ENCODE results near the gene NLRP10. TPM values are rescaled to one million over a fixed set of nuclear protein-coding genes. Genes with fewer than 3 reads are reported as not detected.

The NLRP10 gene
- total RNA-seq: 7.6 and 11.7 TPM in 2 replicates

GRCh38 chr11:7965386-7965785 is at the start of gene NLRP10:
NLRP10 (minus strand) TSS chr11:7965447; CDS start chr11:7963495, 1,952 bp downstream.

GRCh38 chr11:7986768-7987559 is 21.7 kb upstream of the NLRP10 start, which contains the start of gene EIF3F:
EIF3F (plus strand) TSS chr11:7987337; CDS start chr11:7987353, 16 bp downstream.

DNA sequence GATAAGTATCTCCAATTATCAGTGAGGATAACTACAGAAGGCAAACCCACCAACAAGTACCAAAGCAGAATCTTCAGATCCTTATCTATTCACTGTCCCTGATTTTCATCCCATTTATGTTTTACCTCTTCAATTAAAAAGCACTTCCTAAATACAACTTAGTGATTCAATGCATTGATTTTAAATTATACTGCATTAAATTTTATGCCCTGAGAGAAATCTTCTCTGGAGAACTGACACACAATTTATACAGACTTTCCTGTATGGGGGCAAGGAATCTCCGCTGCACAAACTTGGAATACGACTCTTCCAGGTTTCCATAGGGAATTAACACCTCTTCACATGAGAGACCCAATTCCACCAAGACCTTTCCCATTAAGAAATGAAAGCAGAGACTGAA is 23.6 kb downstream of the NLRP10 start, which contains the start of gene OR10A3:
OR10A3 (minus strand) TSS at position 101 of the 400 bp plus-strand sequence. CDS start 2,188 bp downstream, outside the sequence.

GRCh38 chr11:7931168-7931567 is 34.1 kb downstream of the NLRP10 start, which contains the start of gene OR10A6:
OR10A6 (minus strand) TSS chr11:7931268; CDS start chr11:7928662, 2,606 bp downstream.

Other genes with a start within 250 kb of the NLRP10 start
- gene OR5P2, start 168.5 kb downstream of the NLRP10 start, total RNA-seq: not detected in 2 replicates
- not detected in 2 replicates for gene OR5P3, start 134.6 kb downstream of the NLRP10 start, total RNA-seq
- not detected in 2 replicates for gene OR10A6, start 34.2 kb downstream of the NLRP10 start, total RNA-seq
- not detected in 2 replicates for gene OR10A3, start 23.7 kb downstream of the NLRP10 start, total RNA-seq
- 513 and 608 TPM in 2 replicates for gene EIF3F, start 21.9 kb upstream of the NLRP10 start, total RNA-seq
- 4.5 and 5.4 TPM in 2 replicates for gene TUB, start 115.8 kb upstream of the NLRP10 start, total RNA-seq
- not detected in 2 replicates for gene RIC3, start 203.6 kb upstream of the NLRP10 start, total RNA-seq